ENCODE measurements around the gene METAP2. TPM values are rescaled to one million over a fixed set of nuclear protein-coding genes. Genes with fewer than 3 reads are reported as not detected.
"Not testable (repeated sequence)": the region's sequence is repeated elsewhere in the genome, so short reads cannot be mapped to it uniquely, and the experiment has no call there.

Gene METAP2
- total RNA-seq, 1 donor from 2014 or later: 90.6 TPM

DNA sequence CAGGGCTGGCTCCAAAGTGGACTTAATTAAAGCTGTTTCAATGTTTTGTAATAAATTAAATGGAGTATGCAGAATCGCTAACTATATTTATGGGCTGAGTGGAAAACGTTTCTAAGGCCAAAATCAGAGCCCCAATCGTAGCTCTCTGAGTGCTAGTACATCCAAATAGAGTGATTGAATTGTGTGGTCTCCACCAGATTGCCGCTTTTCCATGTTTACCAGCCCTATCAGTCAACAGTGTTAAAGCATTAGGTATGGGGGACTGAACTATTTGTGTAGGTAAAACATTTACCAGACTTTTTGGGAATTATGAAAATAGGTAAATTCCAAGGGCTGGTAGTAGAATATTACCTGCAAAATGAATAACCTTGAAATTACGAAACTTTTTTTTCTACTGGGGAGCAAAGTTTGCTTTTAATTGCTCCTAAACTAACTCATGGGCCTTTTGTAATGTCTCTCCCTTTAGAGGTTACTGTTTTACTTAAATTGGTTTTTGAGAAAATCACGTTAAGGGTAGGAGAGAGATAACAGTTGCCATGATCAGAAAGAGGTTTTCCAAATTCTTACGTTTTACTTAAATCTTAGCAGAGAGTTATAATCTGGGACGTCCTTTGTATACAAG lies 28.0 kb upstream of the METAP2 start:
- Mint-ChIP-seq H3K27ac (peak overlapping the region; percentile 73), H3K27me3 (peaks cover 20% of the 10 kb centered on the region), H3K4me3 (ENCODE audit: low read depth) (peak overlapping the region; percentile 15), H3K9me3 (ENCODE audit: low read depth) (no peaks in the 10 kb centered on the region), H3K36me3 (ENCODE audit: insufficient read depth) (no peaks in the 10 kb centered on the region), H3K4me1 (ENCODE audit: low read depth) (peaks cover 49% of the 10 kb centered on the region)
- no peak for DNase-seq (ENCODE audit: low spot score, unreplicated experiment)
- no peak for TF ChIP-seq CTCF (IDR thresholded peaks at IDR 0.05; ENCODE audit: unreplicated experiment)

DNA sequence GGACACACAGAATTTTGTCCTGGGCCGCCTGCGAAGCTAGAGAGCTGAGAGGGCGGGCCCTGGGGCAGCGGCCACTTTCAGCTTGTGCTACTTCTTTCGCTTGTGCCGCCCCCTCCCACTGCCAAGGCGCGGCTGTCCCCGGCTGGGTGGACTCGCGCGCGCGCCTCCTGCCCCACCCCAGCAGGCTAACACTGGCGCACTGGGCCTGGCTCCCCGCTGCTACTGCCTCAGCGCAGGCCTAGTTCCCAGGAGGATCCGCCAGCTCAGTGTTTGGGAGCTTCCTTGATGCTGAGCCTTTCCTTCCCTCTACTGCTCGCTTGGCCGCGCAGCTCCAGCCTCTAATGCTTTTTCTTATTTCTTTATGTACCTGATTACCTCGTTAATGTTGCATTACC lies 27.4 kb upstream of the METAP2 start:
- H3K4me1 Mint-ChIP-seq (ENCODE audit: low read depth): peaks cover 49% of the 10 kb centered on the region
- no peak for TF ChIP-seq CTCF (IDR thresholded peaks at IDR 0.05; ENCODE audit: unreplicated experiment)
- DNase-seq (ENCODE audit: low spot score, unreplicated experiment): peak; percentile 46
- peak overlapping the region; percentile 73 for H3K27ac Mint-ChIP-seq
- no peaks in the 10 kb centered on the region for H3K36me3 Mint-ChIP-seq (ENCODE audit: insufficient read depth)
- H3K27me3 Mint-ChIP-seq: peaks cover 20% of the 10 kb centered on the region
- H3K9me3 Mint-ChIP-seq (ENCODE audit: low read depth): no peaks in the 10 kb centered on the region
- H3K4me3 Mint-ChIP-seq (ENCODE audit: low read depth): peak overlapping the region; percentile 43

GRCh38 chr12:95449656-95450055 lies 24.3 kb upstream of the METAP2 start:
- not testable (repeated sequence) for H3K9me3 Mint-ChIP-seq (ENCODE audit: low read depth); H3K4me3 Mint-ChIP-seq (ENCODE audit: low read depth); DNase-seq (ENCODE audit: low spot score, unreplicated experiment); H3K36me3 Mint-ChIP-seq (ENCODE audit: insufficient read depth); H3K27ac Mint-ChIP-seq; H3K27me3 Mint-ChIP-seq
- peaks cover 34% of the 10 kb centered on the region for H3K4me1 Mint-ChIP-seq (ENCODE audit: low read depth)

GRCh38 chr12:95452501-95452900 lies 21.5 kb upstream of the METAP2 start:
- not testable (repeated sequence) for H3K27ac Mint-ChIP-seq; H3K4me3 Mint-ChIP-seq (ENCODE audit: low read depth); H3K36me3 Mint-ChIP-seq (ENCODE audit: insufficient read depth)

DNA sequence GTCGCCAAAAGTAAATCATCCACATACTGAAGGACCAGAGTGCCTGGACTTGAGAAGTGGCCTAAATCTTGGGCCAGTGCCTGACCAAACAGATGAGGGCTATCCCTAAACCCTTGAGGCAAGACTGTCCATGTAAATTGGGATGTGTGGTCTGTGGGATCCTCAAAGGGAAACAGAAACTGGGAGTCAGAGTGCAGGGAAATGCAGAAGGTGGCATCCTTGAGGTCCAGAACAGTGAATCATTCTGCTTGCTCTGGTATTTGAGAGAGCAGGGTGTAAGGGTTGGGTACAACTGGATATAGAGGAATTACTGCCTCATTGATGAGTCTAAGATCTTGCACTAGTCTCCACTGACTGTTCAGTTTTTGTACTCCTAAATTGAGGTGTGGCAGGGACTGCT lies 20.1 kb upstream of the METAP2 start:
- H3K4me1 Mint-ChIP-seq (ENCODE audit: low read depth): peaks cover 16% of the 10 kb centered on the region
- H3K36me3 Mint-ChIP-seq (ENCODE audit: insufficient read depth); H3K4me3 Mint-ChIP-seq (ENCODE audit: low read depth); H3K27ac Mint-ChIP-seq; H3K27me3 Mint-ChIP-seq; DNase-seq (ENCODE audit: low spot score, unreplicated experiment): not testable (repeated sequence)
- H3K9me3 Mint-ChIP-seq (ENCODE audit: low read depth): peaks cover 18% of the 10 kb centered on the region

More at GRCh38 chr12:95452501-95452900, 21.5 kb upstream of the METAP2 start:
- DNase-seq (ENCODE audit: low spot score, unreplicated experiment); H3K27me3 Mint-ChIP-seq; H3K9me3 Mint-ChIP-seq (ENCODE audit: low read depth): not testable (repeated sequence)
- peaks cover 16% of the 10 kb centered on the region for H3K4me1 Mint-ChIP-seq (ENCODE audit: low read depth)

- not testable (repeated sequence) for H3K4me3 Mint-ChIP-seq (ENCODE audit: low read depth); DNase-seq (ENCODE audit: low spot score, unreplicated experiment); H3K27ac Mint-ChIP-seq; H3K27me3 Mint-ChIP-seq; H3K36me3 Mint-ChIP-seq (ENCODE audit: insufficient read depth)
- Mint-ChIP-seq H3K9me3 (ENCODE audit: low read depth) (peaks cover 19% of the 10 kb centered on the region), H3K4me1 (ENCODE audit: low read depth) (peaks cover 12% of the 10 kb centered on the region)
Measured at GRCh38 chr12:95454780-95455215, 19.2 kb upstream of the METAP2 start.

DNA sequence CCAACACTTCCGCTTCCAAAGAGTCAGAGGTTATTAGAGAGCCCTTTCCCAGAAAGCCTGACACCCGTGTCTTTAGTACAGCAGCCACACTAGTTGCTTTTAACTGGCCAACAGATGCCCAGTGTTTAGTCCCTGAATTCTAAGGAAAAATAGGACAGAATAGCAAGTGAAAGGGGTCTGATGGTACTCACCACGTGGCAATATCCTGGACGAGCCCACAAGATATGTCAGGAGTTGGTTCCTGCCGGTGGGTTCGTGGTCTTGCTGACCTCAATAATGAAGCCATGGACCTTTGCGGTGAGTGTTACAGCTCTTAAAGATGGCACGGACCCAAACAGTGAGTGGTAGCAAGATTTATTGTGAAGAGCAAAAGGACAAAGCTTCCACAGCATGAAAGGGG lies 16.3 kb upstream of the METAP2 start:
- not testable (repeated sequence) for DNase-seq (ENCODE audit: low spot score, unreplicated experiment); H3K4me1 Mint-ChIP-seq (ENCODE audit: low read depth); H3K36me3 Mint-ChIP-seq (ENCODE audit: insufficient read depth); H3K4me3 Mint-ChIP-seq (ENCODE audit: low read depth); H3K27ac Mint-ChIP-seq; H3K27me3 Mint-ChIP-seq
- H3K9me3 Mint-ChIP-seq (ENCODE audit: low read depth): peaks cover 19% of the 10 kb centered on the region

GRCh38 chr12:95458761-95459160 lies 15.2 kb upstream of the METAP2 start:
- H3K27ac Mint-ChIP-seq: no peak overlapping the region
- H3K4me1 Mint-ChIP-seq (ENCODE audit: low read depth): peaks cover 1% of the 10 kb centered on the region
- peaks cover 1% of the 10 kb centered on the region for H3K36me3 Mint-ChIP-seq (ENCODE audit: insufficient read depth)
- no peaks in the 10 kb centered on the region for H3K27me3 Mint-ChIP-seq
- peaks cover 19% of the 10 kb centered on the region for H3K9me3 Mint-ChIP-seq (ENCODE audit: low read depth)
- no peak overlapping the region for H3K4me3 Mint-ChIP-seq (ENCODE audit: low read depth)
- no peak for DNase-seq (ENCODE audit: low spot score, unreplicated experiment)
- TF ChIP-seq CTCF (IDR thresholded peaks at IDR 0.05; ENCODE audit: unreplicated experiment): no peak

Measured in progenitor cell of endocrine pancreas (in vitro differentiated cells).